Tibial nerve (tissue), 4 donors: ENCODE measurements around the gene BAD. TPM values are rescaled to one million over a fixed set of nuclear protein-coding genes. Genes with fewer than 3 reads are reported as not detected.
"Not testable (repeated sequence)": the region's sequence is repeated elsewhere in the genome, so short reads cannot be mapped to it uniquely, and the experiment has no call there.

Experiments used
- DNase-seq, 2 donors: peaks; one replicate each; pipeline ENCODE4 v3.0.0-alpha.2; 2019; ENCODE audit warnings: low spot score in 2 of 2
- H3K27ac ChIP-seq, 4 donors: fragments of 200-600 bp; sonication (generic) in 3 of 4; one replicate each; pipeline ENCODE4 v1.5.1; 2017 to 2019; ENCODE audit warnings: mild to moderate bottlenecking in 1 of 4
- H3K27me3 ChIP-seq, 2 donors: fragments of 200-600 bp; sonication (generic) in 1 of 2; one replicate each; pipeline versions ENCODE4 v1.5.1 to v1.6.0; 2017 to 2019
- H3K36me3 ChIP-seq, 3 donors: fragments of 200-600 bp; sonication (generic); one replicate each; pipeline ENCODE4 v1.5.1; 2018 to 2019
- H3K4me1 ChIP-seq, 4 donors: fragments of 200-600 bp; sonication (generic) in 3 of 4; one replicate each; pipeline ENCODE4 v1.5.1; 2017 to 2019
- H3K4me3 ChIP-seq, 4 donors: fragments of 200-600 bp; sonication (generic) in 3 of 4; one replicate each; pipeline ENCODE4 v1.5.1; 2017 to 2019; ENCODE audit warnings: mild to moderate bottlenecking in 1 of 4, moderate library complexity in 1 of 4
- H3K9me3 ChIP-seq, 4 donors: fragments of 200-600 bp; sonication (generic) in 3 of 4; one replicate each; pipeline ENCODE4 v1.5.1; 2017 to 2019
- CTCF ChIP-seq, 5 experiments: fragments of 200-600 bp in 3 of 5; fragments of 450-650 bp in 2 of 5; sonication (generic) in 3 of 5; IDR thresholded peaks; one replicate each; pipeline ENCODE4 v1.5.1; 2016 to 2019; ENCODE audit warnings: antibody characterized with exemption in 5 of 5, mild to moderate bottlenecking in 3 of 5, moderate library complexity in 2 of 5
- EP300 ChIP-seq, 2 donors: sonication (generic); formaldehyde crosslinking; IDR thresholded peaks; one replicate each; pipeline ENCODE4 v1.6.1; 2017; ENCODE audit warnings: antibody characterized with exemption in 2 of 2, mild to moderate bottlenecking in 1 of 2
- POLR2A ChIP-seq, 2 donors: fragments of 450-650 bp; IDR thresholded peaks; one replicate each; pipeline ENCODE4 v1.6.1; 2017; ENCODE audit warnings: antibody characterized with exemption in 2 of 2, mild to moderate bottlenecking in 2 of 2, moderate library complexity in 2 of 2
- WGBS, 2 donors: methylation state at CpG; one replicate each; pipeline ENCODE4 v1.1.5; 2018; 5-methylcytosine and 5-hydroxymethylcytosine counted together
- total RNA-seq, 4 donors: library from RNA; depleted of rRNA; stranded (reverse); fragments of >200 nt; gene quantifications; one replicate each; pipeline ENCODE4 v1.1.0, GENCODE V29; 2016

Gene BAD
- total RNA-seq, 4 donors from 2014 or later, result 110 to 143 (median 124) TPM

- H3K27me3 ChIP-seq, result no peaks in the 10 kb centered on the region
- peaks cover 0 to 5% (median 0%) of the 10 kb centered on the region in 4 donors for H3K9me3 ChIP-seq
- H3K27ac ChIP-seq, result no peak overlapping the region
- 77 to 86% methylated on average over 3 of the region's 3 CpGs for WGBS, 2 donors
- peaks cover 0 to 5% (median 0%) of the 10 kb centered on the region in 3 donors for H3K36me3 ChIP-seq
- DNase-seq, result no peak
- no peak overlapping the region for H3K4me3 ChIP-seq
- peaks cover 0 to 30% (median 11%) of the 10 kb centered on the region in 4 donors for H3K4me1 ChIP-seq
- no peak for TF ChIP-seq POLR2A (IDR thresholded peaks at IDR 0.05)
- TF ChIP-seq EP300 (IDR thresholded peaks at IDR 0.05), result no peak
- no peak for TF ChIP-seq CTCF (IDR thresholded peaks at IDR 0.05)
Measured at GRCh38 chr11:64327993-64328392, 43.5 kb upstream of the BAD start.

GRCh38 chr11:64327375-64327774 lies 42.9 kb upstream of the BAD start:
- no peak for DNase-seq
- WGBS, 2 donors, result 91 to 94% methylated on average over 2 of the region's 2 CpGs
- Histone ChIP-seq H3K4me3 (no peak overlapping the region), H3K4me1 (peaks cover 0 to 32% (median 10%) of the 10 kb centered on the region in 4 donors), H3K9me3 (peaks cover 0 to 5% (median 0%) of the 10 kb centered on the region in 4 donors), H3K36me3 (peaks cover 0 to 11% (median 0%) of the 10 kb centered on the region in 3 donors), H3K27ac (no peak overlapping the region), H3K27me3 (no peaks in the 10 kb centered on the region)
- TF ChIP-seq CTCF (IDR thresholded peaks at IDR 0.05) (no peak), EP300 (IDR thresholded peaks at IDR 0.05) (no peak), POLR2A (IDR thresholded peaks at IDR 0.05) (no peak)

GRCh38 chr11:64324692-64325469 lies 40.4 kb upstream of the BAD start:
- Histone ChIP-seq H3K9me3 (peaks cover 0 to 5% (median 0%) of the 10 kb centered on the region in 4 donors), H3K4me1 (peaks cover 0 to 16% (median 2%) of the 10 kb centered on the region in 4 donors), H3K27me3 (no peaks in the 10 kb centered on the region), H3K4me3 (no peak overlapping the region), H3K36me3 (peaks cover 0 to 34% (median 11%) of the 10 kb centered on the region in 3 donors), H3K27ac (no peak overlapping the region)
- no peak for DNase-seq
- WGBS, 2 donors, result 80% methylated on average over 11 of the region's 11 CpGs
- TF ChIP-seq CTCF (IDR thresholded peaks at IDR 0.05), result no peak
- no peak for TF ChIP-seq POLR2A (IDR thresholded peaks at IDR 0.05)
- TF ChIP-seq EP300 (IDR thresholded peaks at IDR 0.05), result no peak

GRCh38 chr11:64323984-64324383 lies 39.5 kb upstream of the BAD start:
- WGBS, 2 donors, result 72 to 78% methylated on average over 4 of the region's 4 CpGs
- not testable (repeated sequence) for H3K27ac ChIP-seq, H3K9me3 ChIP-seq, DNase-seq, H3K4me3 ChIP-seq, H3K27me3 ChIP-seq
- peaks cover 0 to 16% (median 5%) of the 10 kb centered on the region in 4 donors for H3K4me1 ChIP-seq
- peaks cover 0 to 41% (median 11%) of the 10 kb centered on the region in 3 donors for H3K36me3 ChIP-seq

- no peak overlapping the region for H3K27ac ChIP-seq
- H3K36me3 ChIP-seq, result peaks cover 0 to 41% (median 11%) of the 10 kb centered on the region in 3 donors
- no peaks in the 10 kb centered on the region for H3K27me3 ChIP-seq
- DNase-seq, result no peak
- peaks cover 0 to 5% (median 0%) of the 10 kb centered on the region in 4 donors for H3K9me3 ChIP-seq
- no peak overlapping the region for H3K4me3 ChIP-seq
- H3K4me1 ChIP-seq, result peaks cover 0 to 18% (median 7%) of the 10 kb centered on the region in 4 donors
- no peak for TF ChIP-seq CTCF (IDR thresholded peaks at IDR 0.05)
- no peak for TF ChIP-seq EP300 (IDR thresholded peaks at IDR 0.05)
- TF ChIP-seq POLR2A (IDR thresholded peaks at IDR 0.05), result no peak
- WGBS, 2 donors, result 34 to 57% methylated on average over 5 of the region's 5 CpGs
Measured at GRCh38 chr11:64323373-64323772, 38.9 kb upstream of the BAD start.
